Ovary (tissue), 9 donors: ENCODE results near the gene LRFN2. TPM values are rescaled to one million over a fixed set of nuclear protein-coding genes. Genes with fewer than 3 reads are reported as not detected.
A peak's percentile ranks its signal among the peaks of the same experiment; 100 is the strongest.

Experiments
- DNase-seq, 5 donors: peaks; one replicate each; pipeline ENCODE4 v3.0.0-alpha.2; 2019 to 2020
- H3K27ac ChIP-seq, 2 donors: fragments of 200-600 bp; one replicate each; pipeline versions ENCODE4 v1.5.1 to v1.8.0; 2019 to 2022
- H3K27me3 ChIP-seq: fragments of 200-600 bp; one replicate; pipeline ENCODE4 v1.8.0; 2022
- H3K36me3 ChIP-seq: fragments of 200-600 bp; sonication (generic); one replicate; pipeline ENCODE4 v1.5.1; 2019
- H3K4me1 ChIP-seq: one replicate; pipeline ENCODE4 v1.8.1; 2013; ENCODE audit warnings: mild to moderate bottlenecking, moderate library complexity; ENCODE audit not compliant: insufficient read depth
- H3K4me3 ChIP-seq: fragments of 200-600 bp; sonication (generic); one replicate; pipeline ENCODE4 v1.5.1; 2017
- H3K9me3 ChIP-seq, 2 donors: fragments of 200-600 bp in 1 of 2; sonication (generic) in 1 of 2; one replicate each; pipeline versions ENCODE4 v1.5.1 to v1.8.1; 2013 to 2019; ENCODE audit warnings: mild to moderate bottlenecking in 1 of 2, moderate library complexity in 1 of 2
- CTCF ChIP-seq, 3 donors: fragments of 450-650 bp in 2 of 3; fragments of 200-600 bp in 1 of 3; IDR thresholded peaks; one replicate each; pipeline versions ENCODE4 v1.5.1 to v1.8.0; 2016 to 2022; ENCODE audit warnings: antibody characterized with exemption in 3 of 3, mild to moderate bottlenecking in 1 of 3
- EP300 ChIP-seq: sonication (generic); formaldehyde crosslinking; IDR thresholded peaks from one replicate; pipeline ENCODE4 v1.6.1; 2017; ENCODE audit warnings: antibody characterized with exemption
- POLR2A ChIP-seq: fragments of 450-650 bp; IDR thresholded peaks from one replicate; pipeline ENCODE4 v1.6.1; 2017; ENCODE audit warnings: antibody characterized with exemption, mild to moderate bottlenecking, moderate library complexity
- WGBS, 3 donors: extraction: QIAGEN DNeasy Blood & Tissue Kit in 1 of 3; methylation state at CpG; one replicate each; pipeline versions ENCODE4 v1.1.5 to v1.1.7; 2013 to 2017; 5-methylcytosine and 5-hydroxymethylcytosine counted together
- intact Hi-C, 4 donors: fragments of 100-400 bp; cut with DNase I; formaldehyde crosslinking; loops; one replicate each; pipeline versions ENCODE4 v1.11.0 to v1.15.1; 2022 to 2023
- polyA plus RNA-seq, 2 donors: library from polyadenylated mRNA; stranded (reverse); fragments of 200-250 nt in 1 of 2; fragments of 350-450 nt in 1 of 2; fragmentation: Illumina TruSeq in 1 of 2; extraction: RNeasy Lipid Tissue Mini Kit (QIAGEN cat#74804) in 1 of 2; gene quantifications; one replicate each; pipeline ENCODE4 v1.2.3, GENCODE V29; 2013 to 2014
- total RNA-seq, 7 donors: library from RNA; depleted of rRNA in 2 of 7; stranded (reverse); fragments of >200 nt in 2 of 7; fragmentation: NEBNext Ultra II Directional in 3 of 7; extraction: Animal tissue kit (Norgen Biotek cat#: 25700) in 3 of 7; gene quantifications; one replicate each; pipeline versions ENCODE4 v1.1.0 to v1.2.4, GENCODE V29; 2016 to 2023
- donor health status: DM: no; HTN: no; CAD: no; lungs with moderate emphysema.
- donor health status: DM: no; HTN: no; CAD: no.
- donor health status: Bipolar disorder and iron deficiency.
- donor health status: DM: yes; HTN: yes; CAD: no.
- donor health status: DM: no; HTN: no; CAD: no.
- donor health status: DM: yes; HTN: yes; CAD: no.

The LRFN2 gene
- total and polyA plus RNA-seq, 9 donors = 0.10 to 2.2 (median 0.66) TPM

GRCh38 chr6:40479706-40480105 is 107.5 kb downstream of the LRFN2 start:
- no peak overlapping the region for H3K4me3 ChIP-seq
- peak in 2 of 5 donors; percentile 31 to 45 for DNase-seq
- intact Hi-C loops = no loop called here
- TF ChIP-seq CTCF (IDR thresholded peaks at IDR 0.05) (no peak), POLR2A (no peak), EP300 (no peak)
- H3K36me3 ChIP-seq = no peaks in the 10 kb centered on the region
- no peaks in the 10 kb centered on the region for H3K27me3 ChIP-seq
- 16 to 24% (median 24%) methylated on average over 7 of the region's 7 CpGs for WGBS, 3 donors
- peaks cover 5% of the 10 kb centered on the region for H3K4me1 ChIP-seq
- H3K27ac ChIP-seq = no peak overlapping the region
- no peaks in the 10 kb centered on the region for H3K9me3 ChIP-seq

GRCh38 chr6:40477246-40478126 is 109.7 kb downstream of the LRFN2 start:
- 22 to 37% (median 34%) methylated on average over 19 of the region's 19 CpGs for WGBS, 3 donors
- Histone ChIP-seq H3K9me3 (no peaks in the 10 kb centered on the region), H3K4me1 (peaks cover 5% of the 10 kb centered on the region), H3K27me3 (no peaks in the 10 kb centered on the region), H3K27ac (no peak overlapping the region), H3K4me3 (no peak overlapping the region), H3K36me3 (no peaks in the 10 kb centered on the region)
- DNase-seq = no peak
- intact Hi-C loops = no loop called here
- TF ChIP-seq CTCF (IDR thresholded peaks at IDR 0.05) (no peak), EP300 (no peak), POLR2A (no peak)

- H3K27me3 ChIP-seq = no peaks in the 10 kb centered on the region
- no peak overlapping the region for H3K4me3 ChIP-seq
- peaks cover 5% of the 10 kb centered on the region for H3K4me1 ChIP-seq
- TF ChIP-seq POLR2A (no peak), EP300 (no peak), CTCF (IDR thresholded peaks at IDR 0.05) (no peak)
- H3K27ac ChIP-seq = no peak overlapping the region
- 93 to 94% (median 94%) methylated on average over 6 of the region's 6 CpGs for WGBS, 3 donors
- intact Hi-C loops = no loop called here
- H3K36me3 ChIP-seq = no peaks in the 10 kb centered on the region
- no peak for DNase-seq
- no peaks in the 10 kb centered on the region for H3K9me3 ChIP-seq
Measured at GRCh38 chr6:40476673-40477072, 110.5 kb downstream of the LRFN2 start.

- WGBS, 3 donors = 91 to 93% (median 91%) methylated on average over 3 of the region's 3 CpGs
- Histone ChIP-seq H3K4me3 (no peak overlapping the region), H3K9me3 (no peaks in the 10 kb centered on the region), H3K27ac (no peak overlapping the region), H3K27me3 (no peaks in the 10 kb centered on the region), H3K36me3 (no peaks in the 10 kb centered on the region), H3K4me1 (peaks cover 5% of the 10 kb centered on the region)
- DNase-seq = no peak
- intact Hi-C loops = no loop called here
- TF ChIP-seq EP300 (no peak), POLR2A (no peak), CTCF (IDR thresholded peaks at IDR 0.05) (no peak)
Measured at GRCh38 chr6:40474937-40475336, 112.2 kb downstream of the LRFN2 start.
